RWPE1 (cell line): ENCODE data around the gene TMEM190.
A peak's percentile ranks its signal among the peaks of the same experiment; 100 is the strongest.

Source experiments
- CTCF ChIA-PET: fragments of 350-600 bp; sonication (Branson Sonifier 250); formaldehyde crosslinking; extraction: SDS; loops from one replicate; lab custom pipeline; 2021; lab: Yijun Ruan, JAX
- POLR2A ChIA-PET: fragments of 400-600 bp; formaldehyde crosslinking; extraction: SDS; loops from one replicate; lab custom pipeline; 2020; ENCODE audit warnings: antibody characterized with exemption; ENCODE audit not compliant: low non-redundant PET; lab: Yijun Ruan, JAX
- DNase-seq: peaks from one replicate; pipeline ENCODE4 v3.0.0; 2012; ENCODE audit warnings: low spot score
- H3K27ac ChIP-seq: fragments of 450-650 bp; 2 replicates; pipeline ENCODE4 v1.5.1; 2017
- CTCF ChIP-seq: fragments of 450-650 bp; conservative IDR thresholded peaks from 2 replicates; pipeline ENCODE4 v1.5.1; 2017; ENCODE audit warnings: low read depth, mild to moderate bottlenecking

Gene TMEM190

DNA sequence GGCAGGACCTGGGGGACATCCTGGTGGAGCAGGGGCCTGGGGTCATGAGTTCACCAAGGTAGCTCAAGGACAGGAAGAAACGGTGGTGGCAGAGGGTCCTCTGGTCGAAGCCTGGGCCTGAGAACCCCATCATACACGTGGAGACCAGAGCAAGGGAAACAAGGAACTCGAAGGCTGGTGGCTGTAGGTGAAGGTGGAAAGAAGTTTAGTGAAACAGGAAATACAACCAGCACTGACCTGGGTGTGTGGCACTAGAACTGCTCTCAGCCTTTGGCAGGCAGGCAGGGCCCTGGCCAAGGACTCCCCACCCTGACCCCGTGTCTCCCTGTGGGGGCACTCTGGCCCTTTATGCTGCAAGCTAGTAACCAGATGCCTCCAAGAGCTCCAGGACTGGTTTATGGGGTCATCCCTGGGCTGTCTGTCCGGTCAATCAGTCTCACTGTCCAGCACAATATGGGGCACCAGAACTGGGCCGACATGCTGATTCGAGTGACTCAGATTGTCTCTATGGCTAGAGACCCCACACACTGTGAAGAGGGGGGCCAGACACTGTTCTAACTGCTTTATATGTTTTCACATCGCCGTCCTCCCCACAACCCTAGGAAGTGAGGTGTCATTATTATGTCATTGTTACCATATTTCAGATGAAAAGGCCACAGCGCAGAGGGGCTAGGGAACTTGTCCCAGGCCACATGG, 25.9 kb upstream of the TMEM190 start:
- no peak for TF ChIP-seq CTCF
- H3K27ac ChIP-seq: peak overlapping the region; percentile 97
- ChIA-PET POLR2A (no interaction called here), CTCF (no interaction called here)
- no peak for DNase-seq

DNA sequence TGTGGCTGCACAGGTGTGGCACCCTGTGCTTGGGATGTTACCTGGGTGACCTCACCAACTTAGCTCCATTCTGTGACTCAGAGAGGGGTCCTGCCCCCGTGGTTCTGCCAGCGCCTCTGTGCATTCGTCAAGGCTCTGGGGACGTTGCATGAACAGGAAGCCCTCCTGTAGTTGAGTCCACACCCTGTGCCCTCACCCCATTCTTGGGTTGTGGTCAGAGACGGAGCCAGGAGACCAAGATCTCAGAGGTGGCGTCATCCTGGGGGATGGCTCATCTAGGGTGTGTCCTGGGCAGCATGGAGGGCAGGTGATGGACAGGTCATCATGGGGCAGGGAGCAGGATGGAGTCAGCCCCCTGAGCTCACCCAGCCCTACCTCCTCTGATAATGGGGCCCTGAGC, 24.6 kb upstream of the TMEM190 start:
- ChIA-PET CTCF (interaction anchor here (0.5 to 0.8 kb wide), 3 partner anchors 32 to 113 kb away, joined by 3 to 4 read pairs (median 3); partner anchors contain the start of gene TMEM238), POLR2A (interaction anchor here (0.6 to 0.9 kb wide), 2 partner anchors 72 to 254 kb away, joined by 3 read pairs; no protein-coding TSS in a partner anchor)
- H3K27ac ChIP-seq: peak overlapping the region; percentile 97
- no peak for TF ChIP-seq CTCF
- no peak for DNase-seq

- DNase-seq: no peak
- CTCF ChIA-PET: interaction anchor here (0.5 to 1.0 kb wide), 3 partner anchors 31 to 114 kb away, joined by 3 to 4 read pairs (median 3); partner anchors contain the start of gene TMEM238
- peak overlapping the region; percentile 97; the same call in 1 of the 2 replicates for H3K27ac ChIP-seq
- POLR2A ChIA-PET: no interaction called here
- TF ChIP-seq CTCF: no peak
Observed at GRCh38 chr19:55352549-55353145, 24.0 kb upstream of the TMEM190 start.

- ChIA-PET POLR2A (interaction anchor here (0.5 to 0.6 kb wide), 2 partner anchors 15 to 31 kb away, joined by 3 to 4 read pairs; partner anchors contain the start of gene TMEM238), CTCF (interaction anchor here (1.0 kb wide), 1 partner anchor 52 kb away, joined by 3 read pairs; no protein-coding TSS in a partner anchor)
- TF ChIP-seq CTCF: no peak
- DNase-seq: no peak
- peak overlapping the region; percentile 97 for H3K27ac ChIP-seq
Observed at GRCh38 chr19:55353356-55353802, 23.2 kb upstream of the TMEM190 start.

- POLR2A ChIA-PET: interaction anchor here (0.5 to 0.6 kb wide), 2 partner anchors 14 to 30 kb away, joined by 3 to 4 read pairs; partner anchors contain the start of gene TMEM238
- peak; percentile 89 for DNase-seq
- no peak for TF ChIP-seq CTCF
- CTCF ChIA-PET: interaction anchor here (1.0 kb wide), 1 partner anchor 53 kb away, joined by 3 read pairs; no protein-coding TSS in a partner anchor
- H3K27ac ChIP-seq: peak overlapping the region; percentile 97
Observed at GRCh38 chr19:55353803-55354697, 22.6 kb upstream of the TMEM190 start.
